ENCODE results near the gene GUCA1A. TPM values are rescaled to one million over a fixed set of nuclear protein-coding genes. Genes with fewer than 3 reads are reported as not detected.

The GUCA1A gene
- under 1 TPM in 3 of 4 donors, not detected in 1; 0.11 to 0.25 (median 0.13) TPM for polyA plus RNA-seq (ENCODE audit: insufficient read length in 4 of 4)

GRCh38 chr6:42173101-42173500, at the start of gene GUCA1A:
Gene GUCA1A, plus strand, starts transcription at chr6:42173364. Its CDS starts 250 bp downstream, at chr6:42173614.
- no peak for DNase-seq (ENCODE audit: low read depth in 4 of 4, low spot score in 2 of 4)

- DNase-seq (ENCODE audit: low read depth in 4 of 4, low spot score in 2 of 4) = no peak
These were observed 49.6 kb upstream of the GUCA1A start for GRCh38 chr6:42123379-42124103.

GRCh38 chr6:42124223-42124836, 48.8 kb upstream of the GUCA1A start:
- DNase-seq (ENCODE audit: low read depth in 4 of 4, low spot score in 2 of 4) = no peak

- DNase-seq (ENCODE audit: low read depth in 4 of 4, low spot score in 2 of 4) = no peak
These were observed 47.9 kb upstream of the GUCA1A start for GRCh38 chr6:42125231-42125630.

GRCh38 chr6:42125663-42126062, 47.5 kb upstream of the GUCA1A start:
- no peak for DNase-seq (ENCODE audit: low read depth in 4 of 4, low spot score in 2 of 4)

GRCh38 chr6:42128460-42129359, 44.5 kb upstream of the GUCA1A start:
- no peak for DNase-seq (ENCODE audit: low read depth in 4 of 4, low spot score in 2 of 4)

GRCh38 chr6:42129360-42129676, 43.8 kb upstream of the GUCA1A start:
- DNase-seq (ENCODE audit: low read depth in 4 of 4, low spot score in 2 of 4) = no peak

GRCh38 chr6:42131531-42131930, 41.6 kb upstream of the GUCA1A start:
- no peak for DNase-seq (ENCODE audit: low read depth in 4 of 4, low spot score in 2 of 4)

GRCh38 chr6:42133926-42134325, 39.2 kb upstream of the GUCA1A start:
- no peak for DNase-seq (ENCODE audit: low read depth in 4 of 4, low spot score in 2 of 4)

GRCh38 chr6:42135161-42135560, 38.0 kb upstream of the GUCA1A start:
- no peak for DNase-seq (ENCODE audit: low read depth in 4 of 4, low spot score in 2 of 4)

- DNase-seq (ENCODE audit: low read depth in 4 of 4, low spot score in 2 of 4) = no peak
These were observed 37.4 kb upstream of the GUCA1A start for GRCh38 chr6:42135722-42136121.

- peak in 1 of 4 donors; percentile 28 for DNase-seq (ENCODE audit: low read depth in 4 of 4, low spot score in 2 of 4)
These were observed 36.5 kb upstream of the GUCA1A start for GRCh38 chr6:42136508-42137193.

GRCh38 chr6:42137194-42137753, 35.9 kb upstream of the GUCA1A start:
- DNase-seq (ENCODE audit: low read depth in 4 of 4, low spot score in 2 of 4) = no peak

GRCh38 chr6:42138190-42138589, 35.0 kb upstream of the GUCA1A start:
- DNase-seq (ENCODE audit: low read depth in 4 of 4, low spot score in 2 of 4) = no peak

GRCh38 chr6:42138630-42139619, 34.2 kb upstream of the GUCA1A start:
- no peak for DNase-seq (ENCODE audit: low read depth in 4 of 4, low spot score in 2 of 4)

- no peak for DNase-seq (ENCODE audit: low read depth in 4 of 4, low spot score in 2 of 4)
These were observed 33.1 kb upstream of the GUCA1A start for GRCh38 chr6:42140032-42140431.

GRCh38 chr6:42140756-42141602, 32.2 kb upstream of the GUCA1A start:
- no peak for DNase-seq (ENCODE audit: low read depth in 4 of 4, low spot score in 2 of 4)

GRCh38 chr6:42141603-42142117, 31.5 kb upstream of the GUCA1A start:
- no peak for DNase-seq (ENCODE audit: low read depth in 4 of 4, low spot score in 2 of 4)

Data from left renal cortex interstitium (tissue), 4 donors.